Loucy (cell line): ENCODE data around the gene MANSC4.

Experiments used
- H2AFZ ChIP-seq: fragments of 200-600 bp; sonication (generic); 2 replicates; pipeline ENCODE4 v1.6.0; 2016; ENCODE audit warnings: antibody characterized with exemption, mild to moderate bottlenecking, low read length, moderate library complexity
- H3F3A ChIP-seq: fragments of 200-600 bp; 2 replicates; pipeline ENCODE4 v1.6.0; 2016; ENCODE audit warnings: antibody characterized with exemption, low read depth, mild to moderate bottlenecking
- H3K27me3 ChIP-seq: fragments of 200-600 bp; sonication (generic); 2 replicates; pipeline ENCODE4 v1.6.1; 2014; ENCODE audit warnings: low read length, mild to moderate bottlenecking; ENCODE audit not compliant: insufficient read depth, poor library complexity, severe bottlenecking
- H3K36me3 ChIP-seq: fragments of 200-600 bp; sonication (generic); 2 replicates; pipeline ENCODE4 v1.6.1; 2016; ENCODE audit warnings: low read length; ENCODE audit not compliant: insufficient read depth
- H3K4me1 ChIP-seq: fragments of 200-600 bp; sonication (generic); 2 replicates; pipeline ENCODE4 v1.5.1; 2014; ENCODE audit warnings: low read length, mild to moderate bottlenecking; ENCODE audit not compliant: insufficient read depth, poor library complexity, severe bottlenecking
- H3K4me2 ChIP-seq: fragments of 200-600 bp; sonication (generic); 2 replicates; pipeline ENCODE4 v1.6.0; 2014; ENCODE audit warnings: antibody characterized with exemption, low read length, low read depth, mild to moderate bottlenecking; ENCODE audit not compliant: poor library complexity, severe bottlenecking
- H3K4me3 ChIP-seq: fragments of 200-600 bp; sonication (generic); 2 replicates; pipeline ENCODE4 v1.5.1; 2014; ENCODE audit warnings: low read length, mild to moderate bottlenecking, mixed read lengths; ENCODE audit not compliant: poor library complexity, severe bottlenecking
- H3K79me2 ChIP-seq: fragments of 200-600 bp; sonication (generic); 2 replicates; pipeline ENCODE4 v1.6.1; 2014; ENCODE audit warnings: low read length; ENCODE audit not compliant: insufficient read depth
- H3K9ac ChIP-seq: fragments of 200-600 bp; sonication (generic); 2 replicates; pipeline ENCODE4 v1.6.0; 2014; ENCODE audit warnings: mild to moderate bottlenecking, low read depth, low read length, moderate library complexity; ENCODE audit not compliant: poor library complexity, severe bottlenecking
- H3K9me2 ChIP-seq: fragments of 200-600 bp; sonication (generic); replicated peaks from 2 replicates; pipeline ENCODE4 v1.6.1; 2016; ENCODE audit warnings: low read depth, low read length, mixed read lengths
- H3K9me3 ChIP-seq: fragments of 200-600 bp; sonication (generic); 2 replicates; pipeline ENCODE4 v1.6.1; 2014; ENCODE audit warnings: mild to moderate bottlenecking, antibody characterized with exemption, low read length, low read depth; ENCODE audit not compliant: insufficient read depth
- H4K20me1 ChIP-seq: fragments of 200-600 bp; sonication (generic); 2 replicates; pipeline ENCODE4 v1.6.0; 2014; ENCODE audit warnings: antibody characterized with exemption, low read length, mild to moderate bottlenecking; ENCODE audit not compliant: insufficient read depth, poor library complexity, severe bottlenecking
- CTCF ChIP-seq: fragments of 200-600 bp; sonication (generic); conservative IDR thresholded peaks from 2 replicates; pipeline ENCODE4 v1.5.1; 2014; ENCODE audit warnings: mild to moderate bottlenecking, antibody characterized with exemption, low read length
- EZH2phosphoT487 ChIP-seq: fragments of 200-600 bp; IDR thresholded peaks from 2 replicates; pipeline ENCODE4 v1.6.1; 2018; ENCODE audit warnings: antibody characterized with exemption, mild to moderate bottlenecking, moderate library complexity, borderline replicate concordance

MANSC4 gene

GRCh38 chr12:27733791-27734190, 46.2 kb downstream of the MANSC4 start:
- Histone ChIP-seq H3K9ac (no peak overlapping the region), H3K9me2 (no peaks in the 10 kb centered on the region), H4K20me1 (peaks cover 3% of the 10 kb centered on the region), H2AFZ (no peak overlapping the region), H3K36me3 (peaks cover 75% of the 10 kb centered on the region; the same call in 1 of the 2 replicates), H3K9me3 (no peaks in the 10 kb centered on the region), H3K4me3 (no peak overlapping the region), H3K4me1 (no peaks in the 10 kb centered on the region), H3K4me2 (no peak overlapping the region), H3F3A (no peaks in the 10 kb centered on the region), H3K27me3 (no peaks in the 10 kb centered on the region), H3K79me2 (peaks cover 5% of the 10 kb centered on the region; the same call in 1 of the 2 replicates)
- no peak for TF ChIP-seq CTCF
- no peak for TF ChIP-seq EZH2phosphoT487

GRCh38 chr12:27733052-27733656, 46.9 kb downstream of the MANSC4 start:
- Histone ChIP-seq H3K4me1 (no peaks in the 10 kb centered on the region), H4K20me1 (peaks cover 3% of the 10 kb centered on the region), H3K4me2 (no peak overlapping the region), H3F3A (no peaks in the 10 kb centered on the region), H3K79me2 (peaks cover 5% of the 10 kb centered on the region; the same call in 1 of the 2 replicates), H3K9me2 (no peaks in the 10 kb centered on the region), H3K9me3 (no peaks in the 10 kb centered on the region), H3K36me3 (peaks cover 71% of the 10 kb centered on the region; the same call in 1 of the 2 replicates), H3K4me3 (no peak overlapping the region), H3K9ac (no peak overlapping the region), H2AFZ (no peak overlapping the region), H3K27me3 (no peaks in the 10 kb centered on the region)
- no peak for TF ChIP-seq EZH2phosphoT487
- TF ChIP-seq CTCF = peak; percentile 98

GRCh38 chr12:27732281-27732680, 47.8 kb downstream of the MANSC4 start:
- TF ChIP-seq CTCF (no peak; the same call in 1 of the 2 replicates), EZH2phosphoT487 (no peak)

More at GRCh38 chr12:27732281-27732680, 47.8 kb downstream of the MANSC4 start:
- H3K9me2 ChIP-seq = no peaks in the 10 kb centered on the region
- H4K20me1 ChIP-seq = peaks cover 3% of the 10 kb centered on the region
- H3K9me3 ChIP-seq = no peaks in the 10 kb centered on the region
- H3K4me3 ChIP-seq = no peak overlapping the region
- peaks cover 5% of the 10 kb centered on the region; the same call in 1 of the 2 replicates for H3K79me2 ChIP-seq
- no peak overlapping the region for H3K9ac ChIP-seq
- H2AFZ ChIP-seq = no peak overlapping the region
- peaks cover 70% of the 10 kb centered on the region; the same call in 1 of the 2 replicates for H3K36me3 ChIP-seq
- H3K27me3 ChIP-seq = no peaks in the 10 kb centered on the region
- no peak overlapping the region for H3K4me2 ChIP-seq
- no peaks in the 10 kb centered on the region for H3F3A ChIP-seq
- no peaks in the 10 kb centered on the region for H3K4me1 ChIP-seq
